K562 (cell line): ENCODE results near the gene MUC22. TPM values are rescaled to one million over a fixed set of nuclear protein-coding genes. Genes with fewer than 3 reads are reported as not detected.

ENCODE experiments used
- CBX3 ChIP-seq, 2 experiments: IDR thresholded peaks; 1 replicate in 1 of 2; 2 replicates in 1 of 2; pipeline ENCODE4 v1.6.1; 2012; ENCODE audit warnings: inconsistent platforms in 2 of 2, low read length in 2 of 2, borderline replicate concordance in 1 of 2, control low read depth in 1 of 2
- HDAC6 ChIP-seq: IDR thresholded peaks from 2 replicates; pipeline ENCODE4 v1.6.1; 2012; ENCODE audit warnings: low read depth, mild to moderate bottlenecking, control low read depth, inconsistent platforms, low read length, moderate library complexity
- ILF3 ChIP-seq: fragments of 450-650 bp; IDR thresholded peaks from 2 replicates; pipeline ENCODE4 v1.6.1; 2018; ENCODE audit warnings: antibody characterized with exemption, mild to moderate bottlenecking, moderate library complexity, borderline replicate concordance
- NCOA1 ChIP-seq: fragments of 450-650 bp; IDR thresholded peaks from 2 replicates; pipeline ENCODE4 v1.6.1; 2016; ENCODE audit warnings: low read depth
- NFRKB ChIP-seq: fragments of 450-650 bp; IDR thresholded peaks from 2 replicates; pipeline ENCODE4 v1.6.1; 2016; ENCODE audit warnings: low read depth
- PML ChIP-seq: IDR thresholded peaks from 2 replicates; pipeline ENCODE4 v1.6.1; 2012; ENCODE audit warnings: low read length, inconsistent platforms
- POLR2B ChIP-seq: fragments of 450-650 bp; IDR thresholded peaks from 2 replicates; pipeline ENCODE4 v1.6.1; 2018; ENCODE audit warnings: low read depth; ENCODE audit not compliant: partially characterized antibody
- RHOXF2B ChIP-seq: fragments of 250-450 bp; sonication (Bioruptor Pico); conservative IDR thresholded peaks from 2 replicates; pipeline ENCODE4 v1.5.1; 2021
- SP1 ChIP-seq: sonication (generic); formaldehyde crosslinking; IDR thresholded peaks from 2 replicates; pipeline ENCODE4 v1.8.1; 2022; ENCODE audit warnings: mild to moderate bottlenecking, missing genetic modification reagents
- STAT5B ChIP-seq: fragments of 250-450 bp; sonication (Bioruptor Pico); IDR thresholded peaks from 2 replicates; pipeline ENCODE4 v1.8.0; 2021; ENCODE audit warnings: mild to moderate bottlenecking, inconsistent platforms
- TAF7 ChIP-seq: fragments of 450-650 bp; IDR thresholded peaks from 2 replicates; pipeline ENCODE4 v1.6.1; 2016; ENCODE audit warnings: missing genetic modification characterization, missing compliant biosample characterization
- TBP ChIP-seq: optimal IDR thresholded peaks from 2 replicates; pipeline ENCODE3; 2011; ENCODE audit warnings: low read depth, low read length, improper control_type of control experiment
- U2AF2 ChIP-seq: fragments of 200-400 bp; formaldehyde crosslinking; optimal IDR thresholded peaks from 2 replicates; pipeline ENCODE3; 2017; ENCODE audit warnings: low read depth, mild to moderate bottlenecking, low read length
- ZHX1 ChIP-seq: fragments of 150-350 bp; conservative IDR thresholded peaks from 2 replicates; pipeline ENCODE4 v1.6.1; 2014; ENCODE audit warnings: low read length
- ZKSCAN3 ChIP-seq: fragments of 250-450 bp; sonication (Bioruptor Pico); IDR thresholded peaks from 2 replicates; pipeline ENCODE4 v1.4.0; 2020
- ZNF217 ChIP-seq: sonication (generic); formaldehyde crosslinking; IDR thresholded peaks from 2 replicates; pipeline ENCODE4 v1.8.0; 2022; ENCODE audit warnings: mild to moderate bottlenecking, missing genetic modification reagents
- ZNF507 ChIP-seq: conservative IDR thresholded peaks from 2 replicates; pipeline ENCODE4 v1.6.1; 2017; ENCODE audit warnings: missing genetic modification characterization, missing compliant biosample characterization
- ZNF551 ChIP-seq: fragments of 250-450 bp; sonication (Bioruptor Pico); IDR thresholded peaks from 2 replicates; pipeline ENCODE4 v1.5.0; 2021; ENCODE audit warnings: mild to moderate bottlenecking, moderate library complexity
- ZNF609 ChIP-seq: sonication (generic); formaldehyde crosslinking; IDR thresholded peaks from 2 replicates; pipeline ENCODE4 v1.8.1; 2023; ENCODE audit warnings: missing genetic modification reagents, mild to moderate bottlenecking, borderline replicate concordance
- ZNF644 ChIP-seq: fragments of 200-800 bp; sonication (Bioruptor generic); IDR thresholded peaks from 2 replicates; pipeline ENCODE4 v1.6.1; 2016; ENCODE audit warnings: low read depth, missing genetic modification characterization, missing compliant biosample characterization
- ZNF764 ChIP-seq: fragments of 250-450 bp; sonication (Bioruptor Pico); IDR thresholded peaks from 2 replicates; pipeline ENCODE4 v1.4.0; 2020; ENCODE audit warnings: low read depth, mild to moderate bottlenecking, moderate library complexity
- ZSCAN32 ChIP-seq: fragments of 450-650 bp; formaldehyde crosslinking; IDR thresholded peaks from 2 replicates; pipeline ENCODE4 v1.4.0; 2020; ENCODE audit warnings: mild to moderate bottlenecking, moderate library complexity
- polyA plus RNA-seq, 8 experiments: library from polyadenylated mRNA; depleted of rRNA in 4 of 8; stranded (reverse) in 5 of 8; unstranded in 3 of 8; fragments of >200 nt; fragmentation: Nextera tagmentation in 2 of 8; fragmentation: Illumina TruSeq in 1 of 8; extraction: Ambion mirVana in 2 of 8; extraction: Trizol in 1 of 8; gene quantifications; 2 replicates each; pipeline versions ENCODE4 v1.2.1 to v1.2.3, GENCODE V29; 2011 to 2014; ENCODE audit warnings: inconsistent platforms in 1 of 8, missing spikeins in 1 of 8
- total RNA-seq, 7 experiments: library from RNA; depleted of rRNA in 6 of 7; stranded (reverse); fragments of >200 nt in 6 of 7; fragmentation: Illumina TruSeq in 2 of 7; extraction: Trizol in 2 of 7; gene quantifications; 2 replicates each; pipeline versions ENCODE4 v1.2.1 to v1.2.3, GENCODE V29; 2011 to 2021; ENCODE audit warnings: low replicate concordance in 1 of 7

The MUC22 gene
- total and polyA plus RNA-seq, 9 of the 15 experiments (the other 6 are each of a cell fraction or from before 2014, with no cell fraction given): 0.01 to 0.03 TPM; not detected in 7

- no peak for TF ChIP-seq NFRKB
- TF ChIP-seq STAT5B (CRISPR knock-in tag): no peak
- TF ChIP-seq ZNF217 (CRISPR knock-in tag): no peak
- TF ChIP-seq PML: no peak
- TF ChIP-seq CBX3 (IDR thresholded peaks at IDR 0.05; ENCODE audit: borderline replicate concordance in 1 of 2, low read length in 2 of 2): peak in 1 of 2 experiments; percentile 45; a peak in 1 of 3 replicates
- TF ChIP-seq U2AF2: no peak
- no peak for TF ChIP-seq RHOXF2B (CRISPR knock-in tag)
- TF ChIP-seq ZNF507 (tag): no peak
- TF ChIP-seq ZSCAN32: no peak
- TF ChIP-seq ILF3: no peak
- TF ChIP-seq POLR2B: no peak
- no peak for TF ChIP-seq TBP
- peak; percentile 86 for TF ChIP-seq ZNF764
- TF ChIP-seq HDAC6: no peak
- no peak for TF ChIP-seq ZNF551
- TF ChIP-seq NCOA1: no peak
- TF ChIP-seq ZHX1: no peak
- no peak for TF ChIP-seq TAF7
- TF ChIP-seq ZKSCAN3 (CRISPR knock-in tag): no peak
- 0 out of 2 replicates have a peak, but pooled peaks have one; percentile 43 for TF ChIP-seq ZNF609 (CRISPR knock-in tag)
- no peak for TF ChIP-seq ZNF644
- 0 out of 2 replicates have a peak, but pooled peaks have one; percentile 33 for TF ChIP-seq SP1 (CRISPR knock-in tag)
Measured at GRCh38 chr6:31083742-31084354, 73.6 kb downstream of the MUC22 start (continued).
